HFF-Myc (cell line): ENCODE measurements around the gene WTIP.
"Not testable (repeated sequence)": the region's sequence is repeated elsewhere in the genome, so short reads cannot be mapped to it uniquely, and the experiment has no call there.

Experiments used
- DNase-seq: peaks from one replicate; pipeline ENCODE4 v3.0.0-alpha.2; 2011; ENCODE audit warnings: low read depth; ENCODE audit errors: extremely low read depth
- H3K4me3 ChIP-seq: replicated peaks from 2 replicates; pipeline ENCODE4 v1.5.1; 2011; ENCODE audit warnings: low read depth, mild to moderate bottlenecking, control low read depth, low read length
- CTCF ChIP-seq: IDR thresholded peaks from 2 replicates; pipeline ENCODE4 v1.5.1; 2012; ENCODE audit warnings: mild to moderate bottlenecking, low read depth, low read length, control low read depth; ENCODE audit errors: missing control alignments

The WTIP gene

DNA sequence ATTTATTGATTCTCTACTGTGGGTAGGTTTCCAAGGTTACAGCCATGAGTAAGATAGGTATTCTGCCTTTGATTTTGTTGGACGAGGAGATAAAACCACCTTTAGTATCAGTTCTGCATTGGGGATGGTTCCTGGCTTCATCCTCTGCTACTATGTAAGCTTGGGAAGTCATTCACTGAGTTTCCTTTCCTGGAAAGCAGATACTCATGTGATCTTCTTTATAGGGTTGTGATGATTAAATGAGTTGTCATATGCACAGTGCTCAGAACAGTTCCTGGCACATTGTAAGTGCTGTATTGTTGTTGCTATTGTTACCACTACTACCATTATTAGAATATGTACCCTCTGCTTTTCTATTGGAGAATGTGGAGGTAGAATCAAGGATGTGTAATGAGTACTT, 13.1 kb upstream of the WTIP start:
- no peak for DNase-seq
- H3K4me3 ChIP-seq, result no peak overlapping the region
- TF ChIP-seq CTCF, result no peak

DNA sequence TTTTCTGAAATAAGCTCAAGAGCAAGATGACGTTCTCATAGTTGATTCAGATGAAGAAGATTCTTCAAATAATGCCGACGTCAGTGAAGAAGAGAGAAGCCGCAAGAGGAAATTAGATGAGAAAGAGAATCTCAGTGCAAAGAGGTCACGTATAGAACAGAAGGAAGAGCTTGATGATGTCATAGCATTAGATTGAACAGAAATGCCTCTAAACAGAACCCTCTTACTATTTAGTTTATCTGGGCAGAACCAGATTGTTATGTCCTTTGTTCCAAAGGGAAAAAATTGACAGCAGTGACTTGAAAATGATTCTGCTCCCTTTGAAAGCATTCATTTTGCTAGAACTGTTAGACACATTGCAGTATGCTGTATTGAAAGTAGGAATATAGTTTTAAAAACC, 12.5 kb upstream of the WTIP start:
- not testable (repeated sequence) for H3K4me3 ChIP-seq, DNase-seq

- DNase-seq, result no peak
- no peak for TF ChIP-seq CTCF
Observed at GRCh38 chr19:34471906-34472700, 9.5 kb upstream of the WTIP start.

GRCh38 chr19:34474233-34474989, 7.1 kb upstream of the WTIP start:
- no peak overlapping the region for H3K4me3 ChIP-seq
- no peak for TF ChIP-seq CTCF
- no peak for DNase-seq

More at GRCh38 chr19:34471906-34472700, 9.5 kb upstream of the WTIP start:
- no peak overlapping the region for H3K4me3 ChIP-seq

DNA sequence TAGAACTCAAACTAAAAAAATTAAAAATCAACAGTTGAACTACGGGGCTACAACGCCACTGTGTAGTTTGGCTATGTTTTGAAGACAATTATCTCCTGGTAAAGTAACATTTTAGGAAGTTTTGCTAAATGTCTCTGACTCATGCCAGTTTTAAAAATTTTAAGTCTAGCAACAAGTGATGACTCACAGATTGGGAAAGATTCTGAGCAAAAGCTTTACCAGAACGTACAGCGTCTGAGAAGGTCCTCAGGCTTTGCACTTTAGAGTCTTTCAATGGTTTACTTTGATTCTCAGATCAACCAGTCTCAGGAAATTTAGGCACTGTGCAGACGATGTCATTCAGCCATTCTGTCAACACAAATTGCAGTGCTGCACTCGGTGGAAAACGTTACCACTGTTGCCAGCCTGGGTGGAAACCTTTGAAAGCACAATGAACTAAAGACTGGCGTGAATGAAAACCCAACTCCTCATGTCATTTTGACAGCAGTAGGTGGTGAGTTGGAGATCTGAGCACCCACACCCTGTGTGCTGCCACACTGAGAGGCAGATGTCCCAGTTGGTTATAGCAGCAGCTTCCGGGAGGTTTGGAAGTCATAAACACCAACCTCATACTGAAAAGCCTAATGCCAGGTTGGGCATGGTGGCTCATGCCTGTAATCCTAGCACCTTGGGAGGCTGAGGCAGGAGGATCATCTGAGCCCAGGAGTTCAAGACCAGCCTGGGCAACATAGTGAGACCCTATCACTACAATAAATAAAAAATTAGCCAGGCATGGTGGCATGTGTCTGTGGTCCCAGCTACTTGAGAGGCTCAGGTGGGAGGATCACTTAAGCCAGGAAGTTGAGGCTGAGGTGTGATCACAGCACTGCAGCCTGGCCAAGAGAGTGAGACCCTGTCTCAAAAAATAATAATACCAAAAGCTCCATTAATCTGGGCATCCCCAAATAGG, 6.3 kb upstream of the WTIP start:
- no peak overlapping the region for H3K4me3 ChIP-seq
- peak; percentile 38 for DNase-seq
- TF ChIP-seq CTCF, result no peak

- no peak for TF ChIP-seq CTCF
- no peak overlapping the region for H3K4me3 ChIP-seq
- no peak for DNase-seq
Observed at GRCh38 chr19:34475975-34476594, 5.5 kb upstream of the WTIP start.

DNA sequence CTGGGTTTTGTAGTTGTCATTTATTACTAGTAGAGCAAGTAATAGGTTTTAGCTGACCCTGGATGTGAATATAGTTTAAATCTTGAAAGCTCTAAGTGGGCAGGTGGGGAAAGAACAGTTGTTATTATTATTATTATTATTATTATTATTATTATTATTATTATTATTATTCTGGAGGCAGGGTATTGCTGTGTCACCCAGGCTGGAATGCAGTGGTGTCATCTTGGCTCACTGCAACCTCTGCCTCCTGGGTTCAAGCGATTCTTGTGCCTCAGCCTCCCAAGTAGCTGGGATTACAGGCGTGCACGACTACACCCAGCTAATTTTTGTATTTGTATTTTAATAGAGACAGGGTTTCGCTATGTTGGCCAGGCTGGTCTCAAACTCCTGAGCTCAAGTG, 3.1 kb upstream of the WTIP start:
- not testable (repeated sequence) for H3K4me3 ChIP-seq, DNase-seq
